Left lung (tissue), 10 donors: ENCODE results near the gene ARHGAP21. TPM values are rescaled to one million over a fixed set of nuclear protein-coding genes. Genes with fewer than 3 reads are reported as not detected.

Source experiments
- ATAC-seq: fragments of 200-7000 bp; cut with Tn5 transposase; one replicate; pipeline ENCODE4 v1.9.1; 2020; ENCODE audit warnings: moderate library complexity
- DNase-seq, 4 donors: peaks; one replicate each; pipeline ENCODE4 v3.0.0-alpha.2; 2013 to 2020
- H3K27ac ChIP-seq, 2 donors: fragments of 200-600 bp; sonication (generic) in 1 of 2; one replicate each; pipeline versions ENCODE4 v1.5.0 to v1.8.0; 2020 to 2021
- H3K27me3 ChIP-seq, 2 donors: fragments of 200-600 bp; sonication (generic) in 1 of 2; one replicate each; pipeline versions ENCODE4 v1.5.0 to v1.8.0; 2020 to 2021
- H3K36me3 ChIP-seq, 2 donors: fragments of 200-600 bp; sonication (generic) in 1 of 2; one replicate each; pipeline versions ENCODE4 v1.5.0 to v1.8.0; 2020 to 2021
- H3K4me1 ChIP-seq, 2 donors: fragments of 200-600 bp; one replicate each; pipeline ENCODE4 v1.8.0; 2021
- H3K4me3 ChIP-seq, 2 donors: fragments of 200-600 bp; sonication (generic) in 1 of 2; one replicate each; pipeline versions ENCODE4 v1.5.0 to v1.8.0; 2020 to 2021; ENCODE audit warnings: mild to moderate bottlenecking in 1 of 2
- H3K9me3 ChIP-seq, 2 donors: fragments of 200-600 bp; sonication (generic) in 1 of 2; one replicate each; pipeline versions ENCODE4 v1.5.0 to v1.8.0; 2020 to 2021
- intact Hi-C, 2 donors: fragments of 100-400 bp; cut with DNase I; formaldehyde crosslinking; loops; one replicate each; pipeline versions ENCODE4 v1.11.2 to v1.14.2; 2022
- polyA plus RNA-seq, 6 donors: library from polyadenylated mRNA; unstranded; fragments of 120-200 nt; gene quantifications; one replicate each; pipeline ENCODE4 v1.2.1, GENCODE V29; 2013; ENCODE audit not compliant: insufficient read length in 6 of 6
- total RNA-seq, 2 donors: library from RNA; stranded (reverse); fragmentation: NEBNext Ultra II Directional; extraction: Animal tissue kit (Norgen Biotek cat#: 25700); gene quantifications; one replicate each; pipeline ENCODE4 v1.2.1, GENCODE V29; 2021
- TF ChIP-seq, protein P1 (sequence below), 2 donors: fragments of 200-600 bp; sonication (generic) in 1 of 2; IDR thresholded peaks; one replicate each; pipeline versions ENCODE4 v1.5.0 to v1.8.0; 2021; ENCODE audit warnings: antibody characterized with exemption in 2 of 2
- donor health status: DM: no; HTN: yes; CAD: no.
- donor health status: DM: no; HTN: no; CAD: no.

The ARHGAP21 gene
- total and polyA plus RNA-seq, 8 donors = 74.3 to 155 (median 126) TPM

DNA sequence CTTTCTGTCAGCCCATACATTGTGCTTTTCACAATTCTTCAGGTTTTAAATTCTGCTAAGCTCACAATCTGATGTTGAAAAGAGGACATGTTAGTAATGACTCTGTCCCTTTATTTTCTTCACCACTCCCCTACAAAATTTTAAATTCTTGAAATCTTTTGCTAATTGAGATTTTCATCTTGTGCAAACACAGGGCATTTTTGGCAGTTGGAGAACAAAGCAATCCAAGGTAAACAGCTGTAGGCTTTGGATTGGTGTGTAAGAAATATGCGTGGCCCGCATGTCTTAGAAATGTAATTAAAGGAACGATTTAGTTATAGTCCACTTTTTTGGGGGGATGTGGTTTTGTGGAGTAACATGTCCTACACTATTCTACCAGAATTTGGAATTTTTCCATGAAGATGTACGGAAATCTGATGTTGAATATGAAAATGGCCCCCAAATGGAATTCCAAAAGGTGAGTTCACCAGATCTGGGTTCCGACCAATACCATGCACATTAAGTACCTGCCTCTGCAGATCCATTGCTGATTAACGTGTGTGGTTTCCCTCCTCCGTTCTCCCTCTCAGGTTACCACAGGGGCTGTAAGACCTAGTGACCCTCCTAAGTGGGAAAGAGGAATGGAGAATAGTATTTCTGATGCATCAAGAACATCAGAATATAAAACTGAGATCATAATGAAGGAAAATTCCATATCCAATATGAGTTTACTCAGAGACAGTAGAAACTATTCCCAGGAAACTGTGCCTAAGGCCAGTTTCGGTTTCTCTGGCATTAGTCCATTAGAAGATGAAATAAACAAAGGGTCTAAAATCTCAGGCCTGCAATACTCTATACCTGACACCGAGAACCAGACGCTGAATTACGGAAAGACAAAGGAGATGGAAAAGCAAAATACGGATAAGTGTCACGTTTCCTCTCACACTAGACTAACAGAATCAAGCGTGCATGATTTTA is 181.1 kb downstream of the ARHGAP21 start:
- intact Hi-C loops = no loop called here
- ATAC-seq = no peak
- peaks cover 0 to 26% of the 10 kb centered on the region in 2 donors for H3K36me3 ChIP-seq
- no peak overlapping the region for H3K27ac ChIP-seq
- H3K4me3 ChIP-seq = no peak overlapping the region
- H3K4me1 ChIP-seq = no peaks in the 10 kb centered on the region
- H3K9me3 ChIP-seq = no peaks in the 10 kb centered on the region
- H3K27me3 ChIP-seq = no peaks in the 10 kb centered on the region
- TF ChIP-seq, protein P1, sequence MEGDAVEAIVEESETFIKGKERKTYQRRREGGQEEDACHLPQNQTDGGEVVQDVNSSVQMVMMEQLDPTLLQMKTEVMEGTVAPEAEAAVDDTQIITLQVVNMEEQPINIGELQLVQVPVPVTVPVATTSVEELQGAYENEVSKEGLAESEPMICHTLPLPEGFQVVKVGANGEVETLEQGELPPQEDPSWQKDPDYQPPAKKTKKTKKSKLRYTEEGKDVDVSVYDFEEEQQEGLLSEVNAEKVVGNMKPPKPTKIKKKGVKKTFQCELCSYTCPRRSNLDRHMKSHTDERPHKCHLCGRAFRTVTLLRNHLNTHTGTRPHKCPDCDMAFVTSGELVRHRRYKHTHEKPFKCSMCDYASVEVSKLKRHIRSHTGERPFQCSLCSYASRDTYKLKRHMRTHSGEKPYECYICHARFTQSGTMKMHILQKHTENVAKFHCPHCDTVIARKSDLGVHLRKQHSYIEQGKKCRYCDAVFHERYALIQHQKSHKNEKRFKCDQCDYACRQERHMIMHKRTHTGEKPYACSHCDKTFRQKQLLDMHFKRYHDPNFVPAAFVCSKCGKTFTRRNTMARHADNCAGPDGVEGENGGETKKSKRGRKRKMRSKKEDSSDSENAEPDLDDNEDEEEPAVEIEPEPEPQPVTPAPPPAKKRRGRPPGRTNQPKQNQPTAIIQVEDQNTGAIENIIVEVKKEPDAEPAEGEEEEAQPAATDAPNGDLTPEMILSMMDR (IDR thresholded peaks at IDR 0.05) = no peak
- no peak for DNase-seq

DNA sequence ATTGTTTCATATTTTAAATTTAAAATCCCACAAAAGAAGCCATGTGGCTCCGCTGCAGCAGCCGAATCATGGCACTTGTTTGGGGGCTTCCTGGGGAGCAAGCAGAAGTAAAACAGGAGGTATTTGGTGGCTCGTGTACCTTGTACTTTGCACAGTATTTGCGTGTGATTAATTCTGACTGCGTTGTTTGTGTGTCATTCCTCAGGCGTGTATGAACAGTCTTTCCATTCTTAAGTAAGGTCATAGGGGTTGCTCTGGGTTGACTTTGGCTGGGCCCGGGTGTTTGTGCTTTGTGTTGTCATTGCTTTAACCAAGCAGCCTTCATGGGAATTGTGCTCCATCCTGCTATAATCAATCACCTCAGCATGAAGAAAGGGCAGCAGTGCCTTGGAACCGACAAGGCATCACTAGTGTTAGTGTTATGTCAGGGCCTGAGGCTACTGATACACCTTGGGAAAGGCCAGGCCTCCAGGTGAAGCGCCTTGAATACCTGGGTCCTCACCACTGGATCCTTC is 182.4 kb downstream of the ARHGAP21 start:
- intact Hi-C loops = no loop called here
- Histone ChIP-seq H3K4me1 (no peaks in the 10 kb centered on the region), H3K36me3 (peaks cover 0 to 30% of the 10 kb centered on the region in 2 donors), H3K4me3 (no peak overlapping the region), H3K27ac (no peak overlapping the region), H3K9me3 (no peaks in the 10 kb centered on the region), H3K27me3 (no peaks in the 10 kb centered on the region)
- DNase-seq (no peak), ATAC-seq (no peak)
- TF ChIP-seq, protein P1 (IDR thresholded peaks at IDR 0.05) = no peak

GRCh38 chr10:24536636-24537035 is 187.1 kb downstream of the ARHGAP21 start:
- DNase-seq = no peak
- ATAC-seq = no peak
- no peaks in the 10 kb centered on the region for H3K9me3 ChIP-seq
- no peak overlapping the region for H3K4me3 ChIP-seq
- TF ChIP-seq, protein P1 (IDR thresholded peaks at IDR 0.05) = no peak
- no peak overlapping the region for H3K27ac ChIP-seq
- intact Hi-C loops = no loop called here
- no peaks in the 10 kb centered on the region for H3K4me1 ChIP-seq
- no peaks in the 10 kb centered on the region for H3K27me3 ChIP-seq
- peaks cover 0 to 36% of the 10 kb centered on the region in 2 donors for H3K36me3 ChIP-seq

DNA sequence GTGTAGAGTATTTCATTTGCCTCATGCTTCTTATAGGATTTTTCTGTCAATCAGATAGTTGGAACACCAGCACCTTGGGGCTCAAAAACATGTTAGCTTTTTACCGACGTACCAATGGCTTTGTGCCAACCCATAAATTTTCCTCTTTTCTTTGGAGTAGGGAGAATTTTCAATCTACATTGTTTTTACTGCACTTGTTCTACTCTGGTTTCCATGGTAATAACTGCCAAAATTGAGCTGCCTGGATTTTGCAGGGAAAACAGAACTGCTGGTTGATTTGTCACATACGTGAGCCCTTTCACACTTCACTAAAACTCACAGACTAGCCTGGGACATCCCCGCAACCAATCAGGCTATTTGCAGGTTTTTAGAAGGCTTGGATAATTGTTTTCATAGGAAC is 189.7 kb downstream of the ARHGAP21 start:
- Histone ChIP-seq H3K9me3 (no peaks in the 10 kb centered on the region), H3K4me1 (no peaks in the 10 kb centered on the region), H3K36me3 (peaks cover 0 to 47% of the 10 kb centered on the region in 2 donors), H3K27me3 (no peaks in the 10 kb centered on the region), H3K4me3 (no peak overlapping the region), H3K27ac (no peak overlapping the region)
- ATAC-seq = no peak
- intact Hi-C loops = no loop called here
- DNase-seq = no peak
- TF ChIP-seq, protein P1 (IDR thresholded peaks at IDR 0.05) = no peak

Other genes starting within 250 kb of the ARHGAP21 start
- 1 to 10 TPM; 5.2 to 8.2 TPM for gene PRTFDC1, start 228.7 kb upstream of the ARHGAP21 start, total RNA-seq
- 10 to 100 TPM; 47.8 to 69.7 (median 54.7) TPM for gene PRTFDC1, start 228.7 kb upstream of the ARHGAP21 start, polyA plus RNA-seq